ENCODE measurements around the gene MYADML2.

MYADML2 gene

GRCh38 chr17:81901167-81902022, 45.6 kb downstream of the MYADML2 start:
- DNase-seq (ENCODE audit: low read depth in 4 of 4, low spot score in 1 of 4) = no peak

- DNase-seq (ENCODE audit: low read depth in 4 of 4, low spot score in 1 of 4) = no peak
These were observed 46.7 kb downstream of the MYADML2 start for GRCh38 chr17:81900181-81900820.

- no peak for DNase-seq (ENCODE audit: low read depth in 4 of 4, low spot score in 1 of 4)
These were observed 47.4 kb downstream of the MYADML2 start for GRCh38 chr17:81899514-81900166.

- no peak for DNase-seq (ENCODE audit: low read depth in 4 of 4, low spot score in 1 of 4)
These were observed 48.1 kb downstream of the MYADML2 start for GRCh38 chr17:81898885-81899284.

- no peak for DNase-seq (ENCODE audit: low read depth in 4 of 4, low spot score in 1 of 4)
These were observed 48.8 kb downstream of the MYADML2 start for GRCh38 chr17:81898029-81898866.

- no peak for DNase-seq (ENCODE audit: low read depth in 4 of 4, low spot score in 1 of 4)
These were observed 51.6 kb downstream of the MYADML2 start for GRCh38 chr17:81895400-81895799.

- no peak for DNase-seq (ENCODE audit: low read depth in 4 of 4, low spot score in 1 of 4)
These were observed 55.8 kb downstream of the MYADML2 start for GRCh38 chr17:81891303-81891552.

GRCh38 chr17:81890447-81891302, 56.4 kb downstream of the MYADML2 start:
- DNase-seq (ENCODE audit: low read depth in 4 of 4, low spot score in 1 of 4) = no peak
